Fibroblast of peridontal ligament (primary cell): Measurements from ENCODE around the gene RHOT2.

Source experiments
- DNase-seq: peaks from one replicate; pipeline ENCODE4 v3.0.0-alpha.2; 2010; ENCODE audit errors: extremely low read depth

RHOT2 gene

DNA sequence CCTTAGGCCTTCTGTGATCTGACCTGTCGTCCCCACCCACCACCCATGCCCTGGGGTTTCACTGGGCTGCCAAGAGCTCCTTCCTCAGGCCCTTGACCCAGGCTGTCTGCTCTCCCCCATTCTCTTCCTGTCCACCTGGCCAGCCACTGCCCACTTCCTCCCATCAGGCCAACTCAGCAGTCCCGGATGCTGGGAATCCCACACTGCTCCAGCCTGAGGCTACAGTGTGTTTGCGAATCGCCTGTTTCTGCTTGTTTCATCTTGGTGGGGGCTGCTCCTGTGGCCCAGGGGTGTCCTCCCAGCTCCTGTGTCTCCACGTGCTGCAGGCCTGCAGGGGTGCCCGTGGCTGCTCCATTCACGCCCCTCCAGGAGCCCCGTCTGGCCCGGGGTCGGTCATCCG lies 46.1 kb downstream of the RHOT2 start:
- no peak for DNase-seq

DNA sequence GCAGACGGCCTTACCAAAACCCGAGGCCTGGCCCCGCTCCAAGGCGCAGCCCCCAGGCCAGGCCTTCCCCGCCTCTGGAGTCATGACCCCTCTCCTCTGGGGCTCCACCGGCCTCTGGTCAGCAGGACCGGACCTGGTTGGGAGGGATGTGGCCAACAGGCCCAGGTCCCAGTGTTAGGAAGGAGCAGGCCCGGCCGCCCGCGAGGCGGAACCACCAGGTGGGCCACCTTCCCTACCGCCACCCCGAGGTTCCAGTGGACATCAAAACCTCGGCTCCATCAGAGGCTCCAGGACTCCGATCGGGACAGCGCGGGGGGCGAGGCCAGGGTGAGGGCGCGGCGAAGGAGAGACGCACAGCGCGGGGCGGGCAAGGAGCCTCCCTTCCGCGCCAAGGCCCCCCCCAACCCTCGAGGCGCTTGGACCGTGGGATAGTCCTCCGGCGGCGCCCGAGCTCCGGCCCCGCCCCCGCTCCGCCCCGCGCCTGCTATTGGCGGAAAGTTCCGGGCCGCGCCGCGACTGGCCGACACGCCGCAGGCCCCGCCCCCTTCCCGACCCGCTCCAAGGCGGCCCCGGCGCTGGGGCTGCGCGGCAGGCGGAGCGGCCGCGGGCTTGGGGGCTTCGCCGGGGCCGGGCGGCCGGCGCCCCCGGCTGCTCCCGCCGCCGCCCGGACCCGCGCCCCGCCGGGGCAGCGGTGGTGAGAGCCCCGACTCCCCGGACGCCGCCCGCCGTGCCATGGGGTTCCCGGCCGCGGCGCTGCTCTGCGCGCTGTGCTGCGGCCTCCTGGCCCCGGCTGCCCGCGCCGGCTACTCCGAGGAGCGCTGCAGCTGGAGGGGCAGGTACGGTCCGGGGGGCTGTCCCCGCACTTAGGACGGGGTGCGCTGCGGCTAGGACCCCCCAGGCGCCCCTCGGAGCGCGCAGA lies 46.9 kb downstream of the RHOT2 start, which contains the start of gene METRN:
Gene METRN (plus strand): TSS at position 561 of the 919 bp plus-strand sequence. CDS start 172 bp downstream, at position 733.
- peak; percentile 67 for DNase-seq

DNA sequence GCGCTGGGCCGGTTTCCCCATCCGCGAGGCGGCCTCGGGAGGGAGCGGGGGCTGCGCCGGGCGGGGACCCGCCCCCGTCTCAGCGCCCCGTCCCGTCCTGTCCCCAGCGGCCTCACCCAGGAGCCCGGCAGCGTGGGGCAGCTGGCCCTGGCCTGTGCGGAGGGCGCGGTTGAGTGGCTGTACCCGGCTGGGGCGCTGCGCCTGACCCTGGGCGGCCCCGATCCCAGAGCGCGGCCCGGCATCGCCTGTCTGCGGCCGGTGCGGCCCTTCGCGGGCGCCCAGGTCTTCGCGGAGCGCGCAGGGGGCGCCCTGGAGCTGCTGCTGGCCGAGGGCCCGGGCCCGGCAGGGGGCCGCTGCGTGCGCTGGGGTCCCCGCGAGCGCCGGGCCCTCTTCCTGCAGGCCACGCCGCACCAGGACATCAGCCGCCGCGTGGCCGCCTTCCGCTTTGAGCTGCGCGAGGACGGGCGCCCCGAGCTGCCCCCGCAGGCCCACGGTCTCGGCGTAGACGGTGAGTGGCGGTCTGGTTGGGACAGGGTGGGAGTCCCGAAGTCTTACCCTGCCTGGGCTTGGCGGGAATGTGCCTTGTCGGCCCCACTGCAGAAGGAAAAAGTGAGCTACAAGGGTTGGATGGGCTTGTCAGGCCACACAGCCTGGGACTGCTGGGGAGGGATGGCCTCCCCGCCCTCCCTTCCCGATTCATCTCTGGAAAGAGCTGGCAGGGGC lies 47.7 kb downstream of the RHOT2 start:
- no peak for DNase-seq

DNA sequence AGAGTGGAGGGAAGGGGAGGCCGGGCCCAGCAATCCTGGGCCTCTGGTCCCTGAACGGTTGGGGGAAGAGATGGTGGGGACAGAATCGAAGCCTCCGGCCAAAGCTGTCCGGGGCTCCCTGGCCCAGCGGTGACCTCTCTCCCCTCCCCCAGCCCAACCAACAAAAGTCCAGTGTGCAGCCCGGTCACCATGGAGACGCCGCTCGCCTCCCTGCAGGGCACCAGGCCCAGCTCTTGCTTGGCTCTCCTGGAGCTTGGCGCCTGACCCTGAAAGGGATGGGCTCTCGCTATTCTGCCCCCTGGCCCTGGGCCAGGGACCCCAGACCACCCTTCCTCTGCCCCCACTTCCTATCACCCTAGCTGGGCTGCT lies 48.3 kb downstream of the RHOT2 start:
- DNase-seq: peak; percentile 42

DNA sequence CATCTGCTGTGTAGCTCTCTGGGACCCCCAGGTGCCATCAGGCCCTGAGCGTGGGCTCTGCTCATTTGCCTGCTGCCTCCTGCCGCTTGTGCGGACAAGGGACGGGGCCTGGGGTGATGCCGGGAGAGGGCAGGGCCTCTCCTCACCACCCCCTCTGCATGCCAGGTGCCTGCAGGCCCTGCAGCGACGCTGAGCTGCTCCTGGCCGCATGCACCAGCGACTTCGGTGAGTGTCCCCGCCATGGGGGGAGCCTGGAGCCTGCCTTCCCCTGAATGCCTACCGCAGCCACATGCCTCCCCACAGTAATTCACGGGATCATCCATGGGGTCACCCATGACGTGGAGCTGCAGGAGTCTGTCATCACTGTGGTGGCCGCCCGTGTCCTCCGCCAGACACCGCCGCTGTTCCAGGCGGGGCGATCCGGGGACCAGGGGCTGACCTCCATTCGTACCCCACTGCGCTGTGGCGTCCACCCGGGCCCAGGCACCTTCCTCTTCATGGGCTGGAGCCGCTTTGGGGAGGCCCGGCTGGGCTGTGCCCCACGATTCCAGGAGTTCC lies 48.9 kb downstream of the RHOT2 start:
- no peak for DNase-seq

DNA sequence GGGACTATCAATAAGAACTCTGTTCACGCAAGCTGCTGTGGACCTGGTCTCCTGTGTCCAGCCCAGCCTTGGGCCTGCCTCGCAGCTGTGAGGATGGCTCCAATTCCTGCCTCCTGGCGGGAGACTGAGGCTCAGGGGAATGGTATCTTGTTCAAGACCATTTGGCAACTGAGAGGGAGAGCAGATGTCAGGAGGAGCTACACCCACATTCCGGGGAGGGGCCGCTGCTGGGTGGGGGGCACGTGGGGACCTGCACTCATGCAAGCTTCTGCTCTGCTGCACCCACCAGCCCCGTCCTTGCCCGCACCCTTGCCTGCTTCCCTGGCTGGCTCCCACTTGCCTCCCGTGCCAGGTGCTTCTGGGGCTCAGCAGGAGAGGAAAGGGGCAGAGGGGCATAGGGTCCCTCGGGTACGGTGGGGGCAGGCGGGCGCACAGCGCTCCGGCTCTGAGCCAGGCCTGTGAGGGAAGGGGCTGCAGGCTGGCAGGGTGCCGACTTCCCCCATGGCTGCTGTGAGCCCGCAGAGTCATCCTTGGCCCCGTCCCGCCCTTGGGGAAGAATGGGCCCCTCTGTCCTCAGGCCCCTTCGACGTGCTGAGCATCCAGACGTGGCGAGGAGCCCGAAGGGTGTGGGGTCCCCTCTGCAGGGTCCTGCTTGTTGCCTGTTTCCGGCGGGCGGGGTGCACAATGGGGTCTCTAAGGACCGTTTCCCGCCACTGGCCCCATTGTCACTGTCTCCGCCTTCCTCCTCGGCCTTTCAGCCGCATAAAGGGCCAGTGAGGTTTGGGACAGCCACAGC lies 49.7 kb downstream of the RHOT2 start:
- DNase-seq: no peak

DNA sequence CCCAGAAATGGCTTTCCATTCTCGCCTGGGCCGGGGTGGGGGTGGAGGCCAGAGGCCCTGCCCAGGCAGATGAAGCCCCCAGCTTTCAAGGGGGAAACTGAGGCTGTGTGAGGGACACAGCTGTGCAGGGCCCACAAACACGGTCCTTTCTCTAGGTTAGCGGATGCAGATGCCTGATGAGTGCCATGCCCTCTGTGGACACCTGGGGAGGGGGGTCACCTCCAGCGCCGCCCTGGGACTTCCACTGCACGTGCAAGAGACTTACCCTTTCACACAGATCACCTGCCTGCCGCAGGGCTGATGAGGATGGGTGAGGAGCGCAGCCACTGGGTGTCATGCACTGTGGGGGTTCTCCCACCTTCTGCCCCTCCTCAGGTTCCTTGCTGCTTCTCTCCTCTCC lies 50.5 kb downstream of the RHOT2 start:
- no peak for DNase-seq

DNA sequence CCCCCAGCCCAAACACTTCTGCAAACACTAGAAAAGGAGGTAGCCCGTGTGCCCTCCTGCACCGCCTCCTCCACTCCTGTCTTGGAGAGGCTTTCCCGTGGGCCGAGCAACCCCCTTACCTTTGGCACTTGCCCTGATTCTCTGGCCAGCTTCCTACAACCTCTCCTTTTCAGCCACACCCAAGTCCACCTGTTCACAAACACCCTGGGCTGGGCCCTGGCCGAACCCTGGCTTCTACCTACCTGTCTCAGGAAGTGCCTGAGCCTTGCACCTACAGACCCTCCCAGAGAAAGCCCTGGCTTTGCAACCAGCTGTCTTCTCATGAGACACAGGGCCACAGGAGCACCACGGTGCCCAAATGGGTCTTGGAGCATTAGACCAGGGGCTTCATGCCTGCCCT lies 51.0 kb downstream of the RHOT2 start:
- DNase-seq: no peak

DNA sequence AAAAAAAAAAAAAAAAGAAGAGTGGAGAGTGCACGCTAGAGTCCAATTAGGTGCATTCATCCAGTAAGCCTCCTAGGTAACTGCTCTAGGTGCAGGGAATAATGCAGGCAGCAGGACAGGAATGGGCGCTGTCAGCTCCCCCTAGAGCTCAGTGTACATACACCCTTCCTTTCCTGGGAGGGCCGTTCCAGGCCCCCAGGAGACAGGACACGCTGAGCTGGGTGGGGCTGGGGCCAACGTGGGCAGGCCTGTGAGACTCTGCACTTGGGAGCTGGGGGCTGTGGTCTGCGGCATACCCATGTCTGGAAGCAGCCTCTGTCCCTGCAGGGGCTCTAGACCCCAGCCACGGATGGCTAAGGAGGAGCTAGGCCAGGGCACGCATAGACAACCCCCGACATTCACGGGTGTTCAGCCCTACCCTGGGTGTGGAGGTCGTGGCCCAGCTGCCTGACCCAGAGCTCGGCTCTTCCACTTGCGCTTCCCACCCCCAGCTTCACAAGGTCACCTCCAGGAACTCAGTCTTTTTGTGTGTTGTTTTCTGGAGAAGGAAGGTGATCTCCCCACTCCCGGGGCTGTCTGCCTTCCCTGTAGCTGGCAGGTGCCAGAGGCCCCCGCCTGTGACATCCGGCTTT lies 52.0 kb downstream of the RHOT2 start:
- no peak for DNase-seq

DNA sequence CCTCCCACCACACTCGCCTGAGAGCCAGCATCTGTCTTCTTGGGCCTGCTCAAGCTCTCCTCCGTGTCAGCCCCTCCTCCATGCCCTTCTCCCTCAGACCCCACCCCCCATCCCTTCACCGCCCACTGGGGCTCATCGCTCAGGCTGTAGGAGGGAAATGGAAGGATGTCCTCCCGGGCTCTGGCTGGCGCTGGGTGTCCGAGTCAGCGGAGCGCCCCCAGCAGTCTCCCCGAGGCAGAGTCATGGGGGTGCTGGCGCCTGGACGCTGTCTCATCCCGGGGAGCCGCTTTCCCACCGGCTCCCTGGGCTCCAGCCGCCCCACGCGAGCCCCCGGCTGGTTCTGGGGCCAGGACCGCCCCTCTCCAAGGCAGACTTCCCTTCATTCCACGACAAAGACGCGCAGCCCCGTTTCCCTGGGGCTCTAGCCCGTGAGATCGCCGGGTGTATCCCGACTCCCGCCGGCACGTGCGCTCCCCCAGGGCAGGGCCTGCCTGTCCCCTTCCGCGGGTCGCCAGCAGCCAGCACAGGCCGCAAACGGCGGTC lies 52.6 kb downstream of the RHOT2 start:
- peak; percentile 49 for DNase-seq

DNA sequence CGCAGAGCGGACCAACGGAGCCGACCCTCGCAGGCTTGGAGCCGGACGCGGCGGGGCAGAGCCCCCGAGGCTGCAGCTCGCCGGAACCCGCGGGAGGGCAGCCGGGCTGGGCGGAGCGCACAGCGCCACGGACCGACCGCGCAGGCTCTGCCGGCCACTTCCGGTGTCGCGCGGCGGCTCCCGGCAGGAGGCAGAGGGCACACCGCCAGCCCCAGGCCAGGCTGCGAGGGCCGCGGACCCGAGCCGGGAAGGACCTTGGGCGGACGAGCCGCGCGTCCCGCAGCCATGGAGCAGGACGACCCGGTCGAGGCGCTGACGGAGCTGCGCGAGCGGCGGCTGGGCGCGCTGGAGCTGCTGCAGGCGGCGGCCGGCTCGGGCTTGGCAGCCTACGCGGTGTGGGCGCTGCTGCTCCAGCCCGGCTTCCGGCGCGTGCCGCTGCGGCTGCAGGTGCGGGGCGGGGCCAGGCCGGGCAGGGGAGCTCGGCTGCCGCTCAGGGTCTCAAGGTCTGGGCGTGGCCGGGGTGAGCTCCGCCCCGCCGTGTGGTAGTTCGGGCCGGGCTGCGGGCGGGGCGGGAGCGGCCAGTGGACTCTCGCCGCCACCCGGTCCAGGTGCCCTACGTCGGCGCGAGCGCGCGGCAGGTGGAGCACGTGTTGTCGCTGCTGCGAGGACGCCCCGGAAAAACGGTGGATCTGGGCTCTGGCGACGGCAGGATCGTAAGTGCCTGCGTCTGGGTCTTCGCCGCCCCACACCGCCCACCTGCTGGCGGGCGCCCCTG lies 53.2 kb downstream of the RHOT2 start, which contains the start of gene ANTKMT:
Gene ANTKMT (plus strand): TSS at position 157 of the 775 bp plus-strand sequence. CDS start 129 bp downstream, at position 286.
- peak; percentile 49 for DNase-seq

DNA sequence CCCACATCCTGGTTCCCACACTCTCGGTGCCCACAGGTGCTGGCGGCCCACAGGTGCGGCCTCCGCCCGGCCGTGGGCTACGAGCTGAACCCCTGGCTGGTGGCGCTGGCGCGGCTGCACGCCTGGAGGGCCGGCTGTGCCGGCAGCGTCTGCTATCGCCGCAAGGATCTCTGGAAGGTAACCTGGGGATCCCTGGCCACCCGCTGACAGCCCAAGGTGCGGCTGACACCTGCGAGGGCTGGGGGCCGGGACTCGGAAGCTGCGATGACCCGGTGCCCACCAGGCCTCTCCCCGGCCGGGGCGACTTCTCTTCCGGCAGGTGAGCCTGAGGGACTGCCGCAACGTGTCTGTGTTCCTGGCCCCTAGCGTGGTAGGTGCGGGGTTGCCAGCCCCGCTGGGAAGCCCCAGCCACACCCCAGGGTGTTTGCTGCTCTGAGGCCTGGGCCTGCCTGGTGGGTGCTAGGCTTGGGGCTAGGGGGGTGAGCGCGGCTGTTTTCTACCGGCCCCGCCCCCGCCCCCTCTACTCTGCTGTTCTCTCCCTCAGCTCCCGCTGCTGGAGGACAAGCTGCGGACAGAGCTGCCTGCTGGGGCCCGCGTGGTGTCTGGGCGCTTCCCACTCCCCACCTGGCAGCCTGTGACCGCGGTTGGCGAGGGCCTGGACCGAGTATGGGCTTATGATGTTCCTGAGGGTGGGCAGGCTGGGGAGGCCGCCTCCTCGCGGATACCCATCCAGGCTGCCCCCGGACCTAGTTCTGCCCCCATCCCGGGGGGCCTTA lies 54.0 kb downstream of the RHOT2 start:
- DNase-seq: no peak

DNA sequence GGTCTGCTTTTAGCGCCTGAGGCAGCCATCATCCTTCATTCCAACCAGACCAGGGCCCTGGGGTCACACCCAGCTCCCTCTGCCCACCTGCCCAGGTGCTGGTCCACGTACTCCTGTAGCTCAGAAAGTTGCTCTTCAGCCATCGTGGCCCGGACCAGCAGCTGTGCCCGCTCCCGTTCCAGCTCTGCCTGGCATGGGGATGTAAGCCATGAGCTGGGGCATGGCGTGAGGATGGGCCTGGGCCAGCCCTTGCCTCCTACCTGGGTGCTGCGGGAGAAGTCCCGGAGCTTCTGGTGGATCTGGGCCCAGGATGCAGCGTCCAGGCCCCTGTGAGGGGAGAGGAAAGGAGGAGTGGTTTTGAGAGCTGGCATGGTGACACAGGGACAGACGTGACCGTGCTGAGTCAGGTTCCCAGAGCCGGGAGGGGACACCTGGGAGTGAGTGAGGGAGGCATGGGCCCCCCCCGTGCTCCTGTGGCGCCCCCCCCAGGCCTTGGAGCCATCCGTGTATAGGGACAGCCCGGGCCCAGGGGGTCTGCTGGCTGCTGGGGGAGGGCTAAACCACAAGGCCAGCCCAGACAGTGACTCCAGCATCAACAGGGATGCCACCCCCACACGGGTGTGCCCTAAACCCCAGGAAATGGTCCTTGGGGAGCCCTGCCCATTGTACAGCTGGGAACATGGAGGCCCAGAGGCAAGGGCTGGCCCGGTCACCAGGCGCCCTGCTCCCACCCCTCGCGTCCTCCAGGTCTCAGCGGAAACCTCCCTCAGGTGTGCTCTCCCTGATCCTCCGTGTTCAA lies 55.1 kb downstream of the RHOT2 start:
- no peak for DNase-seq

DNA sequence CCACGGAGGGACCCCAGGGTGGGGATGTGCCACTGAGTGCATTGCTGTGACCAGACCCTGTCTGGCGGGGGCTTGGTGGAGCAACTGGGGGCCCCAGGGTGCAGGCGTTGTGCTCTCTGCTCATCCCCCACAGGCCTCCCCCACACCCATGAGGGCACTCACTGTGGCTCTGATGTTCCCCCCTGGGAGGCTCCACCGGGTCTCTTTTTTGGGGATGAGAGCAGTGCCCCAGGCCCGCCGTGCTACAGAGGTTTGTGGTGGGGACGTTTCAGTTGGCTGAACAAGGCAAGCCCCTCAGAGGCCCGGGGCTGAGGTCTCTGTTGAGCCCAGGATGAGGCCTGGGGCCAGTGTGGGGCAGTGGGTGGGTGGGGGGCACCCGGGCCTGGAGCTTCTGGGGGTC lies 55.8 kb downstream of the RHOT2 start:
- no peak for DNase-seq
